ENCODE measurements around the gene RPRD1B. TPM values are rescaled to one million over a fixed set of nuclear protein-coding genes. Genes with fewer than 3 reads are reported as not detected.

RPRD1B gene
- total and polyA plus RNA-seq, 2 of the 8 experiments (the other 6 are each of a cell fraction or from before 2014, with no cell fraction given), result 10.3 to 20.9 TPM

- H3K79me1 ChIP-seq (ENCODE audit: low read depth, low read length), result peaks cover 4% of the 10 kb centered on the region; the same call in 1 of the 2 replicates
- H2BK12ac ChIP-seq (ENCODE audit: low read depth, low read length), result no peak overlapping the region
- peaks cover 9 to 48% (median 23%) of the 10 kb centered on the region in 4 experiments; a peak in 7 of 8 replicates for H3K36me3 ChIP-seq (ENCODE audit: control insufficient read depth in 2 of 4, insufficient read depth in 4 of 4, low read length in 3 of 4)
- H3K23me2 ChIP-seq (ENCODE audit: low read depth, low read length), result no peaks in the 10 kb centered on the region
- H3K4ac ChIP-seq (replicated peaks; ENCODE audit: insufficient read length, low read depth, low read length), result no peak overlapping the region
- no peak for DNase-seq (ENCODE audit: low read depth in 1 of 2, low spot score in 2 of 2)
- ChIA-PET CTCF (ENCODE audit: partially characterized antibody) (interaction anchor here (1.0 kb wide), 1 partner anchor 103 kb away, joined by 3 read pairs; the partner anchor contains the start of gene VSTM2L), POLR2A (ENCODE audit: partially characterized antibody) (interaction anchor here (1.4 kb wide), 1 partner anchor 26 kb away, joined by 4 read pairs; no protein-coding TSS in a partner anchor)
- H3K4me3 ChIP-seq (ENCODE audit: extremely low read depth in 1 of 4, insufficient read depth in 2 of 4, low read depth in 3 of 4, low read length in 4 of 4), result no peak overlapping the region
- H2BK120ac ChIP-seq (replicated peaks; ENCODE audit: low read depth, low read length), result no peak overlapping the region
- H2AFZ ChIP-seq (ENCODE audit: low read length), result no peak overlapping the region
- no peak for TF ChIP-seq BCL11A (IDR thresholded peaks at IDR 0.05; ENCODE audit: low read depth in 2 of 2, low read length in 2 of 2)
- TF ChIP-seq BRCA1 (IDR thresholded peaks at IDR 0.05; ENCODE audit: low read depth, low read length), result no peak
- TF ChIP-seq TEAD4 (IDR thresholded peaks at IDR 0.05; ENCODE audit: low read depth, low read length), result no peak
- no peak for TF ChIP-seq SP2 (IDR thresholded peaks at IDR 0.05; ENCODE audit: low read length)
- H3K27me3 ChIP-seq (replicated peaks in 1 of 4; ENCODE audit: control insufficient read depth in 3 of 4, extremely low read depth in 1 of 4, insufficient read depth in 3 of 4, low read length in 3 of 4), result no peaks in the 10 kb centered on the region
- H3K14ac ChIP-seq (ENCODE audit: insufficient read length), result no peak overlapping the region
- WGBS, 2 experiments (ENCODE audit: extremely low coverage in 1 of 2, insufficient coverage in 1 of 2, insufficient read length in 1 of 2, insufficient replicate concordance in 2 of 2, low coverage in 1 of 2, low lambda C conversion rate in 2 of 2, missing lambda C conversion rate in 1 of 2), result 98% methylated on average over 5 of the region's 5 CpGs; no CpG with 5 or more reads in 1 of the 2 experiments
- H3K23ac ChIP-seq (ENCODE audit: insufficient read length), result no peak overlapping the region
- no peak overlapping the region for H3K9ac ChIP-seq (replicated peaks in 1 of 4; ENCODE audit: extremely low read depth in 1 of 4, low read depth in 3 of 4, low read length in 3 of 4)
- no peak overlapping the region for H3K4me2 ChIP-seq (ENCODE audit: insufficient read depth in 1 of 2, low read depth in 2 of 2, low read length in 2 of 2)
- H3K56ac ChIP-seq (replicated peaks; ENCODE audit: insufficient read length, low read depth, low read length), result no peak overlapping the region
- H2BK5ac ChIP-seq (ENCODE audit: low read depth, low read length), result no peak overlapping the region
- H3K27ac ChIP-seq (ENCODE audit: low read depth, low read length), result no peak overlapping the region
- peaks cover 0 to 16% of the 10 kb centered on the region in 2 experiments; a peak in 2 of 4 replicates for H3K79me2 ChIP-seq (ENCODE audit: control insufficient read depth in 1 of 2, insufficient read depth in 2 of 2, low read length in 2 of 2)
- no peak overlapping the region for H2BK15ac ChIP-seq (ENCODE audit: low read length)
- no peaks in the 10 kb centered on the region for H3K9me3 ChIP-seq (ENCODE audit: insufficient read depth in 2 of 2, low read depth in 1 of 2, low read length in 1 of 2)
- no peak overlapping the region for H2AK5ac ChIP-seq (ENCODE audit: low read depth, low read length)
- no peak overlapping the region for H4K5ac ChIP-seq (ENCODE audit: insufficient read length, low read depth, low read length)
- H4K91ac ChIP-seq (replicated peaks; ENCODE audit: insufficient read length, low read length), result no peak overlapping the region
- H2BK20ac ChIP-seq (ENCODE audit: low read length), result no peak overlapping the region
- peaks cover 0 to 2% of the 10 kb centered on the region in 2 experiments for H4K20me1 ChIP-seq (replicated peaks in 1 of 2; ENCODE audit: control insufficient read depth in 1 of 2, insufficient read depth in 2 of 2, low read length in 2 of 2)
- no peak for FAIRE-seq
- H3K18ac ChIP-seq (ENCODE audit: extremely low read depth, low read length), result no peak overlapping the region
- no peak overlapping the region for H4K8ac ChIP-seq (ENCODE audit: extremely low read depth, insufficient read depth, low read length)
- no peaks in the 10 kb centered on the region for H3K4me1 ChIP-seq (replicated peaks in 1 of 4; ENCODE audit: control insufficient read depth in 3 of 4, insufficient read depth in 4 of 4, low read length in 3 of 4)
Observed at GRCh38 chr20:38005903-38006302, 27.6 kb upstream of the RPRD1B start.
